Right ventricle myocardium inferior (tissue), 1 donor: ENCODE results near the gene CSNK2B. TPM values are rescaled to one million over a fixed set of nuclear protein-coding genes. Genes with fewer than 3 reads are reported as not detected.

ENCODE experiments used
- ATAC-seq: fragments of 200-7000 bp; cut with Tn5 transposase; one replicate; pipeline ENCODE4 v1.9.1; 2020; ENCODE audit warnings: mild to moderate bottlenecking, moderate library complexity
- DNase-seq: peaks from one replicate; pipeline ENCODE4 v3.0.0; 2021; ENCODE audit errors: missing footprints
- intact Hi-C: fragments of 100-400 bp; cut with DNase I; formaldehyde crosslinking; loops from one replicate; pipeline ENCODE4 v1.11.0; 2022
- total RNA-seq: library from RNA; stranded (reverse); fragmentation: NEBNext Ultra II Directional; extraction: Animal tissue kit (Norgen Biotek cat#: 25700); gene quantifications from one replicate; pipeline ENCODE4 v1.2.1, GENCODE V29; 2021
- donor health status: DM: no; HTN: yes; CAD: no; lungs with severe emphysema.

The CSNK2B gene
- total RNA-seq, 1 donor from 2014 or later: 97.3 TPM

GRCh38 chr6:31658158-31658688, 7.7 kb upstream of the CSNK2B start:
- intact Hi-C loops: no loop called here
- DNase-seq: no peak
- no peak for ATAC-seq

- intact Hi-C loops: no loop called here
Observed at GRCh38 chr6:31658983-31659648, 6.8 kb upstream of the CSNK2B start.

GRCh38 chr6:31659649-31660380, 6.1 kb upstream of the CSNK2B start:
- DNase-seq (no peak), ATAC-seq (no peak)
- intact Hi-C loops: loop anchor here (5.0 to 10.0 kb wide), 2 partner anchors 297 to 515 kb away; partner anchors contain the start of genes AGPAT1, NELFE, RNF5 and SKIC2

More at GRCh38 chr6:31658983-31659648, 6.8 kb upstream of the CSNK2B start:
- ATAC-seq (no peak), DNase-seq (no peak)

- ATAC-seq (peak; percentile 85), DNase-seq (peak; percentile 94)
- intact Hi-C loops: loop anchor here (5.0 to 10.0 kb wide), 2 partner anchors 297 to 514 kb away; partner anchors contain the start of genes AGPAT1, NELFE, RNF5 and SKIC2
Observed at GRCh38 chr6:31660381-31661261, 5.3 kb upstream of the CSNK2B start, which contains the start of gene C6orf47. TSS of gene C6orf47 (minus strand) at chr6:31660778. CDS start at chr6:31659947, 831 bp downstream.

- DNase-seq: peak; percentile 11
- intact Hi-C loops: loop anchor here (5.0 to 10.0 kb wide), 2 partner anchors 296 to 513 kb away; partner anchors contain the start of genes AGPAT1, NELFE, RNF5 and SKIC2
- no peak for ATAC-seq
Observed at GRCh38 chr6:31661262-31662123, 4.4 kb upstream of the CSNK2B start.

GRCh38 chr6:31662124-31662723, 3.7 kb upstream of the CSNK2B start:
- DNase-seq: peak; percentile 21
- intact Hi-C loops: loop anchor here (5.0 to 10.0 kb wide), 2 partner anchors 295 to 513 kb away; partner anchors contain the start of genes AGPAT1, NELFE, RNF5 and SKIC2
- no peak for ATAC-seq

- intact Hi-C loops: loop anchor here (5.0 to 10.0 kb wide), 2 partner anchors 294 to 511 kb away; partner anchors contain the start of genes AGPAT1, NELFE, RNF5 and SKIC2
- no peak for ATAC-seq
- DNase-seq: no peak
Observed at GRCh38 chr6:31663126-31663960, 2.5 kb upstream of the CSNK2B start.

- intact Hi-C loops: loop anchor here (5.0 to 10.0 kb wide), 2 partner anchors 293 to 511 kb away; partner anchors contain the start of genes AGPAT1, NELFE, RNF5 and SKIC2
- ATAC-seq (no peak), DNase-seq (no peak)
Observed at GRCh38 chr6:31663961-31664789, 1.7 kb upstream of the CSNK2B start.

- intact Hi-C loops: loop anchor here (1.0 to 10.0 kb wide), 4 partner anchors 13 to 510 kb away; partner anchors contain the start of genes AGPAT1, BAG6, NELFE and RNF5
- peak; percentile 72 for ATAC-seq
- DNase-seq: peak; percentile 96
Observed at GRCh38 chr6:31664790-31665500, 935 bp upstream of the CSNK2B start, which contains the start of gene GPANK1. TSS of gene GPANK1 (minus strand) at chr6:31664997. CDS start at chr6:31664478, 519 bp downstream.

- intact Hi-C loops: loop anchor here (2.0 to 10.0 kb wide), 3 partner anchors 36 to 508 kb away; partner anchors contain the start of genes ABHD16A, AGPAT1 and RNF5
- no peak for ATAC-seq
Observed at GRCh38 chr6:31666337-31666965, 571 bp downstream of the CSNK2B start.

GRCh38 chr6:31669676-31670075, 3.8 kb downstream of the CSNK2B start, which contains the start of gene LY6G5B:
TSS of gene LY6G5B (plus strand) at chr6:31669976. CDS start at chr6:31670951, 975 bp downstream.
- DNase-seq (no peak), ATAC-seq (no peak)
- intact Hi-C loops: loop anchor here (5.0 to 10.0 kb wide), 2 partner anchors 163 to 505 kb away; partner anchors contain the start of genes AGPAT1 and RNF5

More at GRCh38 chr6:31666337-31666965, 571 bp downstream of the CSNK2B start:
- DNase-seq: no peak

GRCh38 chr6:31676322-31676903, 10.5 kb downstream of the CSNK2B start:
- intact Hi-C loops: no loop called here
- DNase-seq (no peak), ATAC-seq (no peak)

- intact Hi-C loops: no loop called here
- ATAC-seq (no peak), DNase-seq (no peak)
Observed at GRCh38 chr6:31676904-31677303, 11.0 kb downstream of the CSNK2B start.
